Stimulated activated CD4-positive, alpha-beta T cell treated with anti-CD3 and anti-CD28 coated beads, Interleukin-15, amount 100 ng/mL, for 1 hour (primary cell): ENCODE measurements around the gene APOL3.
"Not testable (repeated sequence)": the region's sequence is repeated elsewhere in the genome, so short reads cannot be mapped to it uniquely, and the experiment has no call there.

Source experiments
- DNase-seq, 2 donors: peaks; one replicate each; pipeline ENCODE4 v3.0.0-alpha.2; 2020; ENCODE audit warnings: low read depth in 1 of 2, low spot score in 1 of 2

Gene APOL3

DNA sequence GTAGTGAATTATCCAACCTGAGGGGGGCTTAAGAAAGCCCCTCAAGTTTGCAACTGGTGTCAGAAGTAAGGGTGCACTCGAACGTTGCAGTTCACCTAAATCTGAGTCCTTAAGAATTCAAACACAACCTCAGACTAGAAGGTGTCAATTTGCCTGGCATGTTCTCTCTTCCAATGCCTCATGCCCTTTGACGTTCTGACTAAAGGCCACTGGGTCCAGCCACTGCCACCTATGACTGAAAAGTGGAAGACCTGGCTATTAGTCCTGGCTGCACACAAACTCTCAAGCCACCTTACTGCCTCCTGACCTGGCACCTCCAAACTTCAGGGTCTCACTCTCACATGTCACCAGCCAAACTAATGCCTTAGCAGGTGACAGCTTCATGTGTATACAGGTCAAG, 33.0 kb upstream of the APOL3 start:
- no peak for DNase-seq

GRCh38 chr22:36193171-36193570, 32.6 kb upstream of the APOL3 start:
- DNase-seq = no peak

DNA sequence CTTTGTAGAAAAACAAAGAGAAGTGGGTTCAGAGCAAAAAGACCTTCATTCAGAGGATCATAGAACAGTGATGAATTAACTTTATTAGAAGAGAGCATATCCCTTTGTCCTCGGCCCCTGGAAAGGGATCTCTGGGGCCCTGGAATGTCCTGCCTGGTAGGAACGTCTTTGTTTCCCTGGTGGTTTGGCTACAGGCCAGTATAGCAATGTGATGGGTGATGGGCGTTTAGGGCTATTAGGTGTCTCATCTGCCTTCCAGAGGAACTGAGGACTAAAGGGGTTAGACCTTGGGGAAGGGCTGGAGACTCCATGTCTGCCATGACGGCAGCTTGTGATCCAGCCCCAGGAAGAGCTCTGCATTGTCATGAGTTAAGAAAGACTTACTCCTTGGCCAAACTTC, 32.0 kb upstream of the APOL3 start:
- no peak for DNase-seq

GRCh38 chr22:36191106-36191836, 30.7 kb upstream of the APOL3 start:
- DNase-seq = no peak

GRCh38 chr22:36187862-36188261, 27.3 kb upstream of the APOL3 start:
- not testable (repeated sequence) for DNase-seq

GRCh38 chr22:36185828-36186624, 25.5 kb upstream of the APOL3 start:
- no peak for DNase-seq

DNA sequence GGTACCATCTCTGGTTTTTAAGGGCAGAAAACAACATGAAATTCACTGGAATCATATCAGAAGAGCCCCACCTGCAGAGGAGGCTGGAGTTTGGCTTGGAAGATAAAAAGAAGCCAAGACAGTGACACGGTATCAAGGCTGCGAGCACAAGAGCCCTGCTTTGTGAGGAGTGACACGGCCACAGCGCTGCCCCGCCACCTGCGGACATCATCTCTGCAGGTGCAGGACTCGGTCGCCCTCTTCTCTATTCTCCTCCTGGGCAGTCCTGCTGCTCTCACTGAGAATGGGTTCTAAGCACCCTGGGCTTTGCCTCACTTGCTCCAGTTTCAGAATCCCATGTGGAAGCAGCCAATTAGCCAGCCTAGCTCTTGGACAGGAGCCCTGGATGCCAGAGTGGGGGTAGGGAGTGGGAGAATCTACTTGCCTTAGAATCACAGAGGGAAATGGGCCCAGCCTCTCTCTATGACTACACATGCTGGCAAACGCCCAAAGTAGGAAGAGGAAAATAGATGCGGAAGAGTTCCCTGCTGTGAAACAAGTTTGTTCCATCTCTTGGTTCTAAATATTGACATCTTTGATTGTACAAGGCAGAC, 24.0 kb upstream of the APOL3 start:
- DNase-seq = no peak

DNA sequence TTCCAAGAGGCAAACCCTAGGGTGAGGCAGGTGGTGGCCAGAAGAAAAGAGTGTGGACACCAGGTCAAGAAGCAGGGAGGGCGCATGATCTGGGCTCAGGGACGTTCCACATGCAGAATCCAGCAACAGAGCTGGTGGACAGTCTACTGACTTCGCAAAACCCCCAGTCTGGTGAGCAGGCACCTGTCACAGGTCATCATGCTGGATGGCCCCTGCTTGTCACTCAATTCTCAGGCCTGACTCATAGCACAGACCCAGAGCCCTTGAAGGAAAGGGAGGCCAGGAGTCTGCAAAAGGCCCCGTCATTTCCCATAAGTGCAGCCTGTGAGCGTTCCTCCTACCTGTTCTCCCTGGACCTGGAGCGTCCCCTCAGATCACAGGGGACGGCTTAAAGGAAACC, 22.9 kb upstream of the APOL3 start:
- no peak for DNase-seq

DNA sequence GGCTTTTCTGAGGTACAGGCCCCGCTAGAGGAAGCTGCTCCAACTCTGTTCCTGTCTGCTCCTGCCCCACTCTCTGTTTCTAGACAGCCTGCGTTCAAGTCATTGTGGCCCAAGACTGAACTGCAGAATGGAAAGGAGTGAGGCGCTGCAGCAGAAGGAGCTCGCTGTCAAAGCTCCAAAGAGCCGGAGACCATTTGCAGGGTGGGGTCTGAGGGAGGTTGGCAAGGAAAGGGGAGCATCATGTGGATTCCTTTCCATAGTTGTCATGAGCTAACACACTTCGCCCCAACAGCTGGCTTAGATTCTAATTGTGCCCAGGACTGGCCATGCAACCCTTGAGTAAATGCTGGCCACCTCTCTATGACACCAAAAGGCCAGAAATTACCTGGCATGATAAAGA, 22.3 kb upstream of the APOL3 start:
- DNase-seq = no peak

GRCh38 chr22:36182056-36182455, 21.5 kb upstream of the APOL3 start:
- DNase-seq = no peak

DNA sequence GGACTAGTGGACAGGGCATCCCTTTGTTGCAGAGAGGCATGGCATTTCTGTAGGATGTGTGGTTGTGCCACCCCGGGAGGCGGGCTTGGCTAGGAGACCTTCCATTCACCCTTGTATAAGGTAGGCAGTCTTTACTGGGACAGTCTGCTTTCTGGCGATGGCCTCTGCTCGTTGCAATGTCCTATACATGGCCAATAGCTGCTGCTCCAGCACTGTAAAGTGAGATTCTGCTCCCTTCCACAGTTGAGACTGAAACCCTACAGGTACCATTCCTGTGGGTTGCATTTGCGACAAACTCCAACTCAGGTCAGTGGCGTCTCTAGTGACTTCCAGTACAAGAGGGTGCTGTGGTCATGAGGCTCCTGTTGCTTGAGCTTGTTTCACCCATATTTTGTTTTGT, 20.4 kb upstream of the APOL3 start:
- no peak for DNase-seq

DNA sequence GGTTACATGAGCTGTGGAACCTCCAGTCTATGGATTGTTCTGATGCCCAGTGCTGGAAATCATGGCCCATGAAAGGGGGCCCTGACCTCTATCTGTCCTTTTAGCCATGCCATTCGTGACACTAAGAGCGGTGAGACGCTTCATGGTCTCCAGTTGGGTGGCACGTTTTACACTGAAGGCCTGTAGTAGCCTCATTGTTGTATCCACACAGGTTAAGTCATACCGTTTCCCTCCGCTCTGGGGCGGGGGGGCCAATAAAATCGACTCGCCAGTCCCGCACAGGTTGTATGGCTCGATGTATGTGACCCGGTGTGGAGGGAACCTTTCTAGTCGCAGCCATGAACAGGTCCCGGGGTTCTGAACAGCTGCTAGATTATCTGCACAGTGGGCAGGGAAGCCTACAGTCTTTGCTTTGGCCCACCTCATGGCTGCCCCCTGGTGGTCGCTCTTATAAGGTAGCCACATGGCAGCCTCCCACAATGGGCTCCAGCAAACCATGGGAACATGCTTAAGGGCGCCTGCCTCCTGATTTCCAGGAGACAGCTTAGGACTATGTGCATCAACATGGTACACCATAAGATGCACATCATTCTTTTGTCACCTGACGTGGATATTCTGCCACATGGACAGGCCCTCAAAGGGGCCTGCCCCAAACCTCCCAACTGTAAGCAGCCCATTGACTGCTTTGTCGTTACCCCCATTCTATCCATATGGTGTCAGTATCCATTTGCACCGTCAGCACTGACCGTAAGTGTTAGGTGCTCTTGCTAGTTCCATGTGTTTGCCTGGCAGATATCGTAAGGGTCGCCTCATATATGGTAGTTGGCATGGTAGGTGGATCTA, 19.7 kb upstream of the APOL3 start:
- DNase-seq = peak; percentile 69 to 78

DNA sequence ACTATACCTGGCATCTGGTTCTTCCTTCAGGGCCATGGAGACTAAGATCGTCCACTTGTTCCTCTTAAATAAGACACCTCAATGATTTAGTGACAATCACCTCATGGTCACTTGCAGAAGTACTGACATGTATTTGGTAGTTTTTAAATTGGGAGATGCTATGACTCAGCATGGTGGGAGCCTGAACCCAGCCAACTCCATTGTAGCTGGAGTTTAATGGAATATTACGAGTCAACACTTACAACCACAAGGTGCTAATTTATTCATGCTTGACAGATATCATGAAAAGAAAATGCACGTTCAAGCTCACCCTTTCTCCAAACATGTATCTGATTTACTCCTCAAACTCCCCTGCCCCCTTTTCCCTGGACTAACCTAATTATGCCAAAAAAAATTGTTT, 16.6 kb upstream of the APOL3 start:
- DNase-seq = no peak

DNA sequence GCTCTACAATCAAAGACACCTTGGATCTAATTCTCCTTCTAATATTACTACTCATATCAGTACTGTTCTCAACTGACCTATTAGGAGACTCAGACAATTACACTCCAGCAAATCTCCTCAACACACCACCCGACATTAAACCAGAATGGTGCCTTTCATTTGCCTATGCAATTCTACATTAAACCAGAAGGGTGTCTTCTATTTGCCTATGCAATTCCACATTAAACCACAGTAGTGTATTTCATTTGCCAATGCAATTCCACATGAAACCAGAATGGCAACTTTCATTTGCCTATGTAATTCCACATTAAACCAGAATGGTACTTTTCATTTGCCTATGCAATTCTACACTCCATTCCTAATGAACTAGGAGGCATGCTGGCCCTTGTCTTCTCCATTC, 15.3 kb upstream of the APOL3 start:
- no peak for DNase-seq

DNA sequence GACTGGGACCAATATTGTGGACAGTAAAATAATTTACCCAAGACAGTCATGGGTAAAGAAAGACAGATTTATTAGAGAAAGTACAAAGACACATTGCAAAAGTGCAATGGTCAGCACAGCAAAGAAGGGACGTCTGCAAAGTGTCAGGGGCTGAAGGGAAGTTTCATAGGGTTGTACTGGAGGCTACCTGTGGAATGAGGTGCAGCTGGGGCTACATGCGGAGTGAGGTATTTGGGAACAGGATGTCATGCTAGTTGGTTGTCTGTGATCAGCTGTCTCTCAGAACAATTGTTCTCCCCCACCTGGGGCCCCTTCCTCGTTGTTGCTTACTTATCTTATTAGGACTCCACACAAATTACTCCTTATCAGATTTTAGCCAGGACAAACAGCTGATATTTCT, 11.4 kb upstream of the APOL3 start:
- DNase-seq = no peak

GRCh38 chr22:36166518-36167220, 6.1 kb upstream of the APOL3 start:
- DNase-seq = no peak

DNA sequence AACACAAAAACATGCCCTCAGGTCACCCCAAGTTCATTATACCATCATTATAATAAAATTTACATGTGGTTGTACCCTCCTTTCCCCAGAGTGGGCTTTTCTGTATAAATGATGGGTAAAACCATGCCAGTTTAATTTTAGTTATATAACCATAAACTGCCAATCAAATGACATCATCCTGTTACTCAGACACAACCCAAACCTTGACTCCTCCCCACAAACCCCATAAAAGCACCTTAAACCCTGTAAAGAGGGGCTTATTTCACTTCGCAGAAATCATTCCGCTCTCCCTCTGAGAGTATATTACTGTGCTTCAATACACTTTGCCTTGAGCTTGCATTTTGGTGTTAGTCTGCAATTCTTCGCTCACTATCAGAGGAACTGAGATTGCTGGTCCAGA, 5.5 kb upstream of the APOL3 start:
- DNase-seq = no peak

DNA sequence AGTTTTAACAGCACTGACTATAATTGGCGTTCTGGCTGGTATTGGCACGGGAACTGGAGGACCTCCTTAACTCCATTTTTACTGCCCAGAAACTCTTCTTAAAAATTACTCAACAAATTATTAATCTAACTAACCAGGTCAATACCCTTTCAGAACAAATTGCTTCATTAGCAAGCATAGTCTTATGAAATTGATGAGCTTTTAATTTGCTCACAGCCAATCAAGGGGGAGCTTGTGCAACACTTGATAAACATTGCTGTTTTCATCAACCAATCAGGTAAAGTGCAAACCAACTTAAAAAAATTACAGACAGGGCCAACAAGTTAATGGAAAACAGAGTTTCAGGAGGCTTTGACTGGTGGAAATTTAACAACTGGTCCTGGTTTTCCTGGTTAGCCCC, 4.6 kb upstream of the APOL3 start:
- no peak for DNase-seq

DNA sequence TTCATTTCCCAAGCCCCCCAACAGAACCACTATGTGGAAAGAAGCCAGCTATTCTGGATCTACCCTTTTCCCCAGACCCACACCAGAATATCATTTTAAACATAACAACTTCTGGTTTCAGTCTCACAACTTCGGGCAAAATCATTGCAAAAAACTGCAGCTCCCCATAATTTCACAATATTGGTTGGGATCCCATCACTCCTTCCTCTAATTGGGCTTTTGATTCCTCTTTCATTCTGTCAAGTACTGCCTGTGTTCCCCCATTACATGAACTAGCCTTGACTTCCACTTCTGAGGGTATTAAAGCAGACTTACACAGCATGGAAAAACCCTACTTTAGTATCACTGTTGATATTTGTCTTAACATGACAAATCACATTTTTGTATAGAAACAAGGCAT, 4.1 kb upstream of the APOL3 start:
- DNase-seq = no peak

GRCh38 chr22:36163497-36163896, 2.9 kb upstream of the APOL3 start:
- DNase-seq = no peak
